NCI-H82 (cell line): ENCODE measurements around the gene MFAP1.
"Not testable (repeated sequence)": the region's sequence is repeated elsewhere in the genome, so short reads cannot be mapped to it uniquely, and the experiment has no call there.

ENCODE experiments used
- DNase-seq: peaks from one replicate; lab custom pipeline; 2025; lab: John Stamatoyannopoulos, UW

Gene MFAP1, protein sequence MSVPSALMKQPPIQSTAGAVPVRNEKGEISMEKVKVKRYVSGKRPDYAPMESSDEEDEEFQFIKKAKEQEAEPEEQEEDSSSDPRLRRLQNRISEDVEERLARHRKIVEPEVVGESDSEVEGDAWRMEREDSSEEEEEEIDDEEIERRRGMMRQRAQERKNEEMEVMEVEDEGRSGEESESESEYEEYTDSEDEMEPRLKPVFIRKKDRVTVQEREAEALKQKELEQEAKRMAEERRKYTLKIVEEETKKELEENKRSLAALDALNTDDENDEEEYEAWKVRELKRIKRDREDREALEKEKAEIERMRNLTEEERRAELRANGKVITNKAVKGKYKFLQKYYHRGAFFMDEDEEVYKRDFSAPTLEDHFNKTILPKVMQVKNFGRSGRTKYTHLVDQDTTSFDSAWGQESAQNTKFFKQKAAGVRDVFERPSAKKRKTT

DNA sequence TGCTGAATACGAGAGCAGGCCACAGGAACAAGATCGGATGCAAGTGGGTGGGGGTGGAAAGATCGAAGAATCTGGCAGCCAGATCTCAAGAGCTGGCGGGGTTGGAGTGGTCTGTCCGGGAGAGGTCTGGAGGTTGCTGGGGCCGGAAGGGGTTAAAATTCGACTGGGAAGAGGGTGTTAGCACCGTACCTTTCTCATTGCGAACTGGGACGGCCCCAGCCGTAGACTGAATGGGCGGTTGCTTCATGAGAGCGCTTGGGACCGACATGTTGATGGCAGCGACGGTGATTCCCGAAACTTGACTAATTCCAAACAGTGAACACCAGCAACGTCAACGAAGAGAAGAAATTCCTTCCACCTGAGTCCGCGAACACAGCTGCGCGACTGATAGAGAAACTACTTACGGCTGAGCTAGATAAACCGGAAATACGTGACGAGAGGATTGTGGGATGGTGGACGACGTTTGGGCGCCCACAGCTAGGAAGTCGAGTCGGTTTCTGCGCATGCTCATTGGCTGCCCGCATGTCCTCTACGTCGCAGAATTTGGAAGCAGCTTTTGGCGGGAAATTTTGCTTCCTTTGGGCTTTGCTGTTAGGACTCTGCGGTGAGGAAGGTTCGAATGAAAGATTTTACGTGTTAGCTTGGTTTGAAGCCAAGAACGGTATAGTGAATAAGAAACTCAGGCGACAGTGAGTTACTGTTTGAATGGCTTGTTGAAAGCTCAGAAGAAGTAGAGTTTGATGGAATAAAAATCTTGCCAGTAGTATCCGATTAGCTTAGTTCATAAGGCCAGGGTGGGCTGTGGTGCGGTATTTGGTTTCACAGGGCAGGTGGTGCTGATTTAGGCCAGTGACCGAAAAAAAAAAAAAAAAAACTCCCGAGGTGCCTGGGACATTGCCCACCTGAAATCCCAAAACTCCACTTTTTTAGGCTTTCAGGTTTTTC lies at the start of gene MFAP1:
TSS of gene MFAP1 (minus strand) at position 389 of the 945 bp plus-strand sequence. CDS start at position 268, 121 bp downstream.
- DNase-seq: peak; percentile 99

DNA sequence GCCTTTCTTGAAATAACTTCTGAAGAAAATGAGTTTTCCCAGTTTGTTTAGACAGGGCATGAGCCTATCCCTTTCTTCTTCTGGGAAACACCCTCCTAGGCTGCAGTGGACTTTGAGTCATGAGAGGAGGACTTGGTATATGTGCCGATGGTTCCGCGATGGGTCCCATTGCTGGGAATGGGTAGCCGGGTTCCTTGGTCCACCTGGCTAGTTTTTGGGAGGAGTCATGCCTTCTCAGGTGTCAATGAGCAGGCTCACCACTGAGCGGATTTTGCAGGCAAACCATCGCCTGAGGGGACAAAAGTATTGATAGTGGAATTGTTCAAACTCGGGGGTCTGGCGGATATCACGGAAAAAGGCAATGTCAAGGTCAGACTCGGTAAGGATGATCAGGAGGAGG lies 49.2 kb upstream of the MFAP1 start:
- DNase-seq: no peak

DNA sequence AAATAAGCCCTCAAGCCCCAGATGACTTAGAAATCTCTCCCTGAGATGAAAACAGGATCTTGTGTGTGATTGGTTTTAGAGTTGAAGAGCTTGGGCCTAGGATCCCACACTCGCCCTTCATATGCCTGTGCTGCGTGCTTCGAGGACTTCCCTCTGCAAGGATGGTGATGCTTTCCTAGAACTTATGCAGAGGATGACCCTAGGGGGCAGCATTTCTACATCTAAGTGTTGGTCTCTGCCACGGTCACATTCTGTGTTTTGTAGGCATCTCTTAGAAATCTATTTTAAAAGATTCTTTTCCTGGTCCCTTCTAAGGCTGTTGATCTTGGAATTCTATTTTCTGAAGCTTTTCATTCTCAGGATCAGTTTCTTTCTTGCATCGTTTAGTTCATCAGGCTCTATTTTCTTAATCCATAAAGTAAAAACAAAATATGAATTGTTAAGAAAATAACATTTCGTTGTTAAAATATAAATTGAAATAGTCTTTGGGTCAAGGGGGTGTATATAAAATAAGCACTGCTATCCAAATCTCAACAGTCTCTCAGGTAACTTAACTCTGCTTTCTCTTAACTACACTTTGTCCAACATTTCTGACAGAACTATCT lies 48.0 kb upstream of the MFAP1 start:
- peak; percentile 76 for DNase-seq

DNA sequence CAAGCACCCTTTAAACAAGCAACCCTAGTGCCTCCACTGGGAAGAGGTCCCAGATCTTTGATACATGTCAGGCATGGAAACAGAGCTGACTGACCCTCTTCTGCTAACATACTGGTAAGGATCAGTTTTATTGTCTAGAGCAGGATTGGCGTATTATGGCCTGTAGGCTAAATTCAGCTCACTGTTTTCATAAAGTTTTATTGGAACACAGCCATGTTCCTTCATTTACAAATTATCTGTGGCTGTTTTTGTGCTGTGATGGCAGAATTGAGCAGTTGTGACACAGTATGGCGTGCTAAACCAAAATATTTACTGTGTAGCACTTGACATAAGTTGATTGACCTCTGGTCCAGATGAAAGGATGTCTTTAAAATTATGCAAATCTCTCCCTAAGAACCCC lies 47.3 kb upstream of the MFAP1 start:
- DNase-seq: no peak

DNA sequence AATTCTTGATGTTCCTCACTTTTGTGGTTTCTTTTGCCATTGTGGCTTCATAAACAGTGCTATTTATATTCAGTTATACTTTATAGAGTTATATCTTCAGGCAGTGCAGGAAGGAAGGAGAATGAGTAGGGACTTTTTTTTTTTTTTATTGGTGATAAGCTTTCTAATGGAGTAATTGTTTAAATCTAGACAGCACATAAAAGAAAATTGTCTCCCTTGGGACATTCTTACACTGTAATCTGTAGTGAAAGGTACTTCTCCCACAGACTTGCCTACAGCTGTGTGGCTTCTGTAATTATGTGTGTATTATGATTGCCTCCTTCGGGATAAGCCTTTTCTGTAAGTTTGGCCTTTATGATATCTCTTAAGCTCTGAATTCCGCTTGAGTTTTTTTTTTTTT lies 43.9 kb upstream of the MFAP1 start:
- no peak for DNase-seq

DNA sequence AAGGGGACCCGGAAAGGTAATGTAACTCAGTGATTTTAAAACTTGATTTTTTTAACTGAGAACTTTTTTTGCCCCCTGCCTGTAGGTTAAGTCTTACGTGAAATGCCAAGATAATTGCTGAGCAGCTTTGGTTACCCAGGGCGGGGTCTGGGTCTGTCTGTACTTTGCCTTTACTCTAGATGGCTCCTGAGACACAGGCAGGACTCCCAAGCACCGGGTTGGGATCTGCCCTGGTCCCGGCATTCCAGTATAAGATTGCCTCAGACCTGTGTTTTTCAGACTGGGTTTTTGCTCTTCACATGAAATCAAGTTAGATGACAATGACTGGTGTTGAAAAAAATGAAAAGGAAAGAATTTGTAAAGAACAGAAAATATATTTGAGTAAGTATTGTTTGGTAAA lies 42.6 kb upstream of the MFAP1 start:
- no peak for DNase-seq

DNA sequence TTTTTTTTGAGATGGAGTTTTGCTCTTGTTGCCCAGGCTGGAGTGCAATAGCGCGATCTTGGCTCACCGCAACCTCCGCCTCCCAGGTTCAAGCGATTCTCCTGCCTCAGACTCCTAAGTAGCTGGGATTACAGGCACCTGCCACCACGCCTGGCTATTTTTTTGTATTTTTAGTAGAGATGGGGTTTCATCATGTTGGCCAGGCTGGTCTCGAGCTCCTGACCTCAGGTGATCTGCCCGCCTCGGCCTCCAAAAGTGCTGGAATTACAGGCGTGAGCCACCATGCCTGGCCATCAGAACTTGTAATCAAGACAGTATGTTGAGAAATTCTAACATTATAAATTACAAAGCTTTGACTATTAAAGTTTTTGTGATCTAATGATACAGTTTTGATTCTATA lies 42.1 kb upstream of the MFAP1 start:
- DNase-seq: not testable (repeated sequence)

DNA sequence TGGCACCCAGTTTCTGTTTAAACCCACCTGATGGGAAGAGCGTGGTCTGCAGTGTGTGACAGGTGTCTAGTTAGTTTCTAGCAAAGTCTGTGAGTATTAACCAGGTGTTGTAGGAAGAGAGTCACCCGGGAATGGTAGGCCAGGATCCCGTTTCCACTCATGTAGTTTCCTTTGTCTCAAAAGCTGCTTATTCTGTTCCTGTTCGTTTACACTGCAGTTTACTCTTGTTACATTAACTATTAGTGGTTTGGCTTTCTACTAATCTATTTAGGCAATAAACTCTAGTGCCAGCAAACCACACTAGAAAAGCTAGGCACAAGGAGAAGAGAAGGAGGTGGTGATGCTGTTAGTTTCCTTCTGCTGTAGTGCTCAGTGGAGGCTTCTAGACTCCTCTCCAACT lies 35.1 kb upstream of the MFAP1 start:
- no peak for DNase-seq

DNA sequence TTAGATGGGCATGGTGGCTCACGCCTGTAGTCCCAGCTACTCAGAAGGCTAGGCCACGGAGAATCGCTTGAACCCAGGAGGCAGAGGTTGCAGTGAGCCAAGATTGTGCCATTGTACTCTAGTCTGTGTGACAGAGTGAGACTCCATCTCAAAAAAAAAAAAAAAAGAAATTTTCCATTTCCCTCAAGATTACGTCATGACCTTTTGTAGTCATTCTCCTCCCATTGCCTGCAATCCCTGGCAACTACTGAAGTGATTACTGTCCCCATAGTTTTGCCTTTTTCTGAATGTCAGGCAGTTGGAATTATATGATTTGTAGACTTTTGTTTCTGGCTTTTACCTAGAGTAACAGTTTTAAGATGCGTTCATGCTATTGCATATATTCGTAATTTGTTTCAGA lies 30.3 kb upstream of the MFAP1 start:
- no peak for DNase-seq

DNA sequence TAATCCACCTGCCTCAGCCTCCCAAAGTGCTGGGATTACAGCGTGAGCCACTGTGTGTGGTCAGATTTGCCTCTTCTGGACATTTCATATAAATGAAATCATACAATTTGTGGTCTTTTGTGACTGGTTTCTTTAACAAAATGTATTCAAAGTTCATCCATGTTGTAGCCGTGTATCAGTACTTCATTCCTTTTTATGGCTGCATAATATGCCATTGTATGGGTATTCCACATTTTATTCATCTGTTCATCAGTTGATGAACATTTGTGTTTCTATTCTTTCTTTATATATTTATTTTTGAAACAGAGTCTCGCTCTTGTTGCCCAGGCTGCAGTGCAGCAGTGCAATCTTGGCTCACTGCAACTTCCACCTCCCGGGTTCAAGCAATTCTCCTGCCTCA lies 28.1 kb upstream of the MFAP1 start:
- DNase-seq: no peak

DNA sequence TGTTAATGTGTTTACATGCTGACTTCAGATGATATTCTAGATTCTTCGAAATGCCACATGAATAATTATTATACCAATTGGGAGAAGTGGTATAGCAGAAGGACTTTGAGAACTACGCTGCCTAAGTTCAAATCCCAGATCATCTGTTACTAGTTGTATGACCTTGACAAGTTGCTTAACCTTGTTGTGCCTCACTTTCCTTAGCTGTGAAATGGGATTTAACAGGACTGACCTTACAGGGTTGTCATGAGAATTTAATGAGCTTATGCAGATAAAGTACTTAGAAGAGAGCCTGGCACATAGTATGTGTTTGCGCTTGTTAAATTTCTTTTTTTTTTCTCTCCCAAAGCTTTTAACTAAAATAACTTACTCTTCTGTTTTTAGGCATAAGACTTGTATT lies 26.8 kb upstream of the MFAP1 start:
- DNase-seq: no peak

DNA sequence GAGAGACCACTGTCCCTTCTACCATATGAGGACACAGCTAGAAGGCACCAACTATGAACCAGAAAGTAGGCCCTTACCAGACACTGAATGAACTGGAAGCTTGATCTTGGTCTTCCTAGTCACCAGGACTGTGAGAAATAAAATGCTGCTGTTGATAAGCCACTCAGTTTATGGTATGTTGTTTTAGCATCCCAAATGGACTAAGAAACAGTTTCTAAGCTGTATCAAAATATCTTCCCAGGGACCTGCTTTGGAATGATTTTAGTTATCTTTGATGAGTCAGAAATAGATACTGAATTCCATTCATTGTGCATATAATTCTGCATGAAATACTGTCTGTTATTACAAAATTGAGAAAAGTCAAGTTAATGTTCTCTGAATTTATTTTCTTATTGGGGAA lies 20.9 kb upstream of the MFAP1 start:
- DNase-seq: no peak

DNA sequence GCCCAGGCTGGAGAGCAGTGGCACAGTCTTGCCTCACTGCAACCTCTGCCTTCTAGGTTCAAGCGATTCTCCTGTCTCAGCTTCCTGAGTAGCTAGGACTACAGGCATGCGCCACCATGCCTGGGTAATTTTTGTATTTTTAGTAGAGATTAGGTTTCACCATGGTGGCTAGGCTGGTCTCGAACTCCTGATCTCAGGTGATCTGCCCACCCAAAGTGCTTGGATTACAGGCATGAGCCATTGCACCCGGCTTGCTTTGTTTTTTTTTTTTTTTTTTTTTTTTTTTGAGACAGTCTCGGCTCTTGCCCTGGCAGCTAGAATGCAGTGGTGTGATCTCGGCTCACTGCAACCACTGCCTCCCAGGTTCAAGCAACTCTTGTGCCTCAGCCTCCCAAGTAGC lies 8.0 kb upstream of the MFAP1 start:
- not testable (repeated sequence) for DNase-seq

DNA sequence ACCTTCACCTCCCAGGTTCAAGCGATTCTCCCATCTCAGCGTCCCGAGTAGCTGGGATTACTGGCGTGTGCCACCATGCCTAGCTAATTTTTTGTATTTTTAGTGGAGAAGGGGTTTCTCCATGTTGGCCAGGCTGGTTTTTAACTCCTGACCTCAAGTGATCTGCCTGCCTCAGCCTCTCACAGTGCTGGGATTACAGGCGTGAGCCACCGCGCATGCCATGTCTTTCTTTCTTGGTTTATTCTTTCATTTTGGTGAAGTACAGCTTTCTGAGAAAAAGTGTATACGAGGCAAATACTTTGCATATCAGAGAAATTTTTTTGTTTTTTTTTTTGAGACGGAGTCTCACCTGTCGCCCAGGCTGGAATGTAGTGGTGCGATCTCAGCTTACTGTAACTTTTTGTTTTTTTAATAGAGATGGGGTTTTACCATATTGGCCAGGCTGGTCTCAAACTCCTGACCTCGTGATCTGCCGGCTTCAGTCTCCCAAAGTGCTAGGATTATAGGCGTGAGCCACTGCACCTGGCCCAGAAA lies 7.1 kb upstream of the MFAP1 start:
- not testable (repeated sequence) for DNase-seq

DNA sequence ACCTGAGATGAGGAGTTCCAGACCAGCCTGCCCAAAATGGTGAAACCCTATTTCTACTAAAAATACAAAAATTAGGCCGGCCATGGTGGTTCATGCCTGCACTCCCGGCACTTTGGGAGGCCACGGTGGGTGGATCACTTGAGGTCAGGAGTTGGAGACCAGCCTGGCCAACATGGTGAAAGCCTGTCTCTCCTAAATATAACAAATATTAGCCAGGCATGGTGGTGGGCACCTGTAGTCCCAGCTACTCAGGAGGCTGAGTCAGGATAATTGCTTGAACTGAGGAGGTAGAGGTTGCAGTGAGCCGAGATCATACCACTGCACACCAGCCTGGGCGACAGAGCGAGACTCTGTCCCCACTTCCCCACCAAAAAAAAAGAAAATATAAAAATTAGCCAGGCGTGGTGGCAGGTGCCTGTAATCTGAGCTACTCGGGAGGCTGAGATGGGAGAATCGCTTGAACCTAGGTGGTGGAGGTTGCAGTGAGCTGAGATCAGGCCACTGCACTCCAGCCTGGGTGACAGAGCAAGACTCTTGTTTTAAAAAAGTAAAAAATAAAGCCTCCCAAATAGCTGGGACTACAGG lies 6.3 kb upstream of the MFAP1 start:
- DNase-seq: not testable (repeated sequence)

DNA sequence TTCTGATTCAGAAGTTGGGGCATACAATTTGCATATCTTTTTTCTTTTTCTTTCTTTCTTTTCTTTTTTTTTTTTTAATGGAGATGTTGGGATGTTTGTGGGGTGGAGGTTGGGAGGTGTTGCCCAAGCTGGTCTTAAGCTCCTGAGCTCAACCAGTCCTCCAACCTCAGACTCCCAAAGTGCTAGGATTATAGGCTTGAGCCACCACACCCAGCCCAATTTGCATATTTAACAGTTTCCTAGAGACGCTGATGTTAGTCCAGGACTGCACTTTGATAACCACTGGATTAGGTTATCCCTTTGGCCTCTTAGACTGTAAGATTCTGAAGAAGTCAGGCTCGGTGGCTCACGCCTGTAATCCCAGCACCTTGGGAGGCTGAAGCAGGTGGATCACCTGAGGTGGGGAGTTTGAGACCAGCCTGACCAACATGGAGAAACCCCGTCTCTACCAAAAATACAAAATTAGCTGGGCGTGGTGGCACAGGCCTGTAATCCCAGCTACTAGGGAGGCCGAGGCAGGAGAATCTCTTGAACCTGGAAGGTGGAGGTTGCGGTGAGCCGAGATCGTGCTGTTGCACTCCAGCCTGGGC lies 5.6 kb upstream of the MFAP1 start:
- peak; percentile 50 for DNase-seq

DNA sequence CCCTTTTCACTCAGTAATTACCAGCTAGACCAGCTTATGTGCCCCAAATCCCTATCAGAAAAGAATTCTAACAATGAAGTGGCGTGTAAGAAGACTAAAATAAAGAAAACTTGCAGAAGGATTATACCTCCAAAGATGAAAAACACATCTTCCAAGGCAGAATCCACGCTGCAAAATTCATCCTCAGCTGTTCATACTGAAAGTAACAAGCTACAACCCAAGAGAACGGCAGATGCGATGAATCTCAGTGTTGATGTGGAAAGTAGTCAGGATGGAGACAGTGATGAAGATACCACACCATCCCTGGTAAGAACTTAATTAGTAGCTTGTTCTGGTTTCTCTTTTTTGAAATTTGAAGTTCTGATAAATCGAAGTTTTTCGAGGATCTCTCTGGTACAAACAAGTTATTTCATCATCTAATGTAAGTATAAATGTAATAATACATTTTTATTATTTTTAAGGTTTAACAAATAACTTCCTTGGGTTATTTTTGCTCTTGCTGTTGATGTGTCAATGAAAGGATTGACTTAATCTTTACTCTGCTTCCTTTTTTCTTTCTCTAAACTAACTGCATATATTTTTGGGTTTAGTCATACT lies 3.7 kb upstream of the MFAP1 start:
- peak; percentile 54 for DNase-seq

DNA sequence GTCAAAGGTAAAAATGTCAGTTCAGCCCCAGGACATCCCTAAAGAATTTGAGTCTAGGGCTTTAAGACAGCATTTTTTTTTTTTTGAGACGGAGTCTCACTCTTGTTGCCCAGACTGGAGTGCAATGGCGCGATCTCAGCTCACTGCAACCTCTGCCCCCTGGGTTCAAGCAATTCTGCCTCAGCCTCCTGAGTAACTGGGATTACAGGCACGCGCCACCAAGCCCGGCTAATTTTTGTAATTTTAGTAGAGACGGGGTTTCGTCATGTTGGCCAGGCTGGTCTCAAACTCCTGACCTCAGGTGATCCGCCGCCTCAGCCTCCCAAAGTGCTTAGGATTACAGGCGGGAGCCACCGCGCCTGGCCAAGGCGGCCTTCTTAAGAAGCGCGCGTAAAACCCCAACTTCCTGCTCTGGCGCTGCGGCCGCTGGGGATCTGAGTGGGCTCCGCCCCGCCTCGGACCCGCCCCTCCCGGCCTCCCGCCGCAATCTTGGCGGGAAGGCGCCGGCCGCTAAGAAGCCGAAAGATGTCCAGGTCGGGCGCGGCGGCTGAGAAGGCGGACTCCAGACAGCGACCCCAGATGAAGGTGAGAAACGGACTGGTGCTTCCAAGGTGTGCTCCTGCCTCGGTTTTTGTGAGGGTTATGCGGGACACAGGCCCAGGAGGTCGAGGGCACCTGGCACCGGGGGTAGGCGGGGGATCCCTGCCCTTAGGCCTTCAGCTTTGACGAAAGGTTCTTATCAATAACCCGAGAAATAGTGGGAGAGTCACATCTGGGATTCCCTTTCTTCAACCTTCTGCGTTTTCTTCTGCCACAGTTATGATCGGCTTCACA lies 2.2 kb upstream of the MFAP1 start, which contains the start of gene WDR76:
TSS of gene WDR76 (plus strand) at position 495 of the 834 bp plus-strand sequence. CDS start at position 526, 31 bp downstream.
- peak; percentile 99 for DNase-seq

DNA sequence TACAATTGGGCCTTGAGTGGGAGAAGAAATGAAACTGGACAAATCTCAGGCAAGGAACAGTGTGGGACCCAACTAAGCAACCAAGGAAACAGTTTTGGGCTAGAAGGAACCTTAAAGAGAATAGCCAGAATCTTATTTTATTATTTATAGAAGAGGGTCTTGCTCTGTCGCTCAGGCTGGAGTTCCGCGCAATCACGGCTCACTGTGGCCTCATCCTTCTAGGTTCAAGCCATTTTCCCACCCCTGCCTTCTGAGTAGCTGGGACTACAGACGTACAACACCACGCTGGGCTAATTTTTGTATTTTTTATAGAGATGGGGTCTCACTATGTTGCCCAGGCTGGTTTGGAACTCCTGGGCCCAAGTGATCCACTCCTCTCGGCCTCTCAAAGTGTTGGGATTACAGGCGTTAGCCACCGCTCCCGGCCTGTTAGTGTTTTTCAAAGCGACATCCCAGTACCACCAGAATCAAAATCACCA lies 1.6 kb upstream of the MFAP1 start:
- DNase-seq: no peak

DNA sequence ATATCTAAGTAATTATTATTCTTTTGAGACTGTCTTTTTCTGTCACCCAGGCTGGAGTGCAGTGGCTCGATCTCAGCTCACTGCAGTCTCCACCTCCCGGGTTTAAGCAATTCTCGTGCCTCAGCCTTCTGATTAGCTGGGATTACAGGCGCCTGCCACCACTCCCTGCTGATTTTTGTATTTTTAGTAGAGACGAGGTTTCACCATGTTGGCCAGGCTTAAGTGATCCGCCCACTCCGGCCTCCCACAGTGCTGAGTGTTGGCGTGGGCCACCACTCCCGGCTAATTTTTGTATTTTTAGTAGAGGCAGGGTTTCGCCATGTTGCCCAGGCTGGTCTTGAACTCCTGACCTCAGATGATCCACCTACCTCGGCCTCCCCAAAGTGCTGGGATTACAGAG lies 815 bp upstream of the MFAP1 start:
- DNase-seq: not testable (repeated sequence)
